IMR-90 (cell line): Measurements from ENCODE around the gene PRKAG1. TPM values are rescaled to one million over a fixed set of nuclear protein-coding genes. Genes with fewer than 3 reads are reported as not detected.
A peak's percentile ranks its signal among the peaks of the same experiment; 100 is the strongest.

ENCODE experiments used
- ATAC-seq: fragments of 200-7000 bp; cut with Tn5 transposase; 2 replicates; pipeline ENCODE4 v1.9.1; 2020; ENCODE audit warnings: low read depth, mild to moderate bottlenecking, moderate library complexity
- BruUV-seq: library from RNA; stranded (reverse); fragments of 400-500 nt; replicated peaks from 2 replicates; lab custom pipeline; 2021; lab: Mats Ljungman, UMichigan
- CTCF ChIA-PET: fragments of 300-600 bp; formaldehyde crosslinking; extraction: SDS; loops from one replicate; lab custom pipeline; 2021; ENCODE audit warnings: antibody characterized with exemption; lab: Yijun Ruan, JAX
- POLR2A ChIA-PET: fragments of 300-600 bp; sonication (Branson Sonifier 250); formaldehyde crosslinking; loops from one replicate; lab custom pipeline; 2022; ENCODE audit warnings: antibody characterized with exemption; ENCODE audit not compliant: unreplicated experiment; lab: Charles Lee
- DNase-seq: peaks from one replicate; pipeline ENCODE4 v3.0.0; 2013
- H2AFZ ChIP-seq: replicated peaks from 2 replicates; pipeline ENCODE3; 2013; ENCODE audit warnings: low read length, mild to moderate bottlenecking; ENCODE audit not compliant: poor library complexity
- H2AK5ac ChIP-seq: 2 replicates; pipeline ENCODE4 v1.6.1; 2013; ENCODE audit warnings: low read depth, low read length, inconsistent platforms
- H2AK9ac ChIP-seq: replicated peaks from 2 replicates; pipeline ENCODE3; 2013; ENCODE audit warnings: mild to moderate bottlenecking, low read depth, low read length, moderate library complexity; ENCODE audit not compliant: poor library complexity
- H2BK120ac ChIP-seq: 2 replicates; pipeline ENCODE4 v1.6.1; 2013; ENCODE audit warnings: low read depth, low read length, inconsistent platforms
- H2BK15ac ChIP-seq: 3 replicates; pipeline ENCODE4 v1.6.1; 2013; ENCODE audit warnings: low read depth, low read length, inconsistent platforms
- H2BK20ac ChIP-seq: 2 replicates; pipeline ENCODE4 v1.6.1; 2013; ENCODE audit warnings: low read depth, mild to moderate bottlenecking, inconsistent platforms, low read length, moderate library complexity
- H2BK5ac ChIP-seq: 2 replicates; pipeline ENCODE4 v1.6.1; 2013; ENCODE audit warnings: mild to moderate bottlenecking, low read depth, low read length, inconsistent platforms; ENCODE audit not compliant: poor library complexity, severe bottlenecking
- H3K14ac ChIP-seq: replicated peaks from 2 replicates; pipeline ENCODE4 v1.6.1; 2013; ENCODE audit warnings: low read depth, low read length, inconsistent platforms
- H3K18ac ChIP-seq: 2 replicates; pipeline ENCODE4 v1.6.1; 2013; ENCODE audit warnings: low read depth, low read length, control low read depth
- H3K23ac ChIP-seq: 2 replicates; pipeline ENCODE4 v1.6.1; 2013; ENCODE audit warnings: low read depth, low read length, inconsistent platforms
- H3K27ac ChIP-seq: 2 replicates; pipeline ENCODE4 v1.5.1; 2013; ENCODE audit warnings: mild to moderate bottlenecking, control low read depth, low read length; ENCODE audit not compliant: insufficient read depth
- H3K27me3 ChIP-seq: 2 replicates; pipeline ENCODE4 v1.6.1; 2013; ENCODE audit warnings: low read length; ENCODE audit not compliant: control insufficient read depth, insufficient read depth
- H3K36me3 ChIP-seq: 2 replicates; pipeline ENCODE4 v1.6.1; 2013; ENCODE audit warnings: low read length, mixed read lengths; ENCODE audit not compliant: control insufficient read depth, insufficient read depth
- H3K4ac ChIP-seq: 2 replicates; pipeline ENCODE4 v1.6.1; 2013; ENCODE audit warnings: low read depth, low read length, inconsistent platforms
- H3K4me1 ChIP-seq: 2 replicates; pipeline ENCODE4 v1.6.1; 2013; ENCODE audit warnings: low read length, mixed read lengths; ENCODE audit not compliant: control insufficient read depth, insufficient read depth
- H3K4me2 ChIP-seq: 2 replicates; pipeline ENCODE4 v1.6.1; 2013; ENCODE audit warnings: low read depth, mild to moderate bottlenecking, control low read depth, low read length, moderate library complexity
- H3K4me3 ChIP-seq: 2 replicates; pipeline ENCODE4 v1.5.1; 2013; ENCODE audit warnings: low read depth, mild to moderate bottlenecking, control low read depth, low read length, moderate library complexity; ENCODE audit not compliant: insufficient read depth
- H3K56ac ChIP-seq: 2 replicates; pipeline ENCODE4 v1.6.1; 2013; ENCODE audit warnings: low read length, inconsistent platforms; ENCODE audit not compliant: insufficient read depth; ENCODE audit errors: extremely low read depth
- H3K79me1 ChIP-seq, 2 experiments: 2 replicates each; pipeline ENCODE4 v1.6.1; 2013; ENCODE audit warnings: low read length in 2 of 2, inconsistent platforms in 1 of 2, low read depth in 1 of 2
- H3K9ac ChIP-seq: 2 replicates; pipeline ENCODE4 v1.6.1; 2013; ENCODE audit warnings: low read depth, low read length, control low read depth
- H3K9me1 ChIP-seq: 2 replicates; pipeline ENCODE4 v1.6.1; 2013; ENCODE audit warnings: low read length, inconsistent platforms; ENCODE audit not compliant: insufficient read depth
- H3K9me3 ChIP-seq: 2 replicates; pipeline ENCODE4 v1.6.1; 2013; ENCODE audit warnings: low read length; ENCODE audit not compliant: control insufficient read depth, insufficient read depth
- H4K20me1 ChIP-seq: 2 replicates; pipeline ENCODE4 v1.6.1; 2013; ENCODE audit warnings: low read length, inconsistent platforms; ENCODE audit not compliant: insufficient read depth
- H4K5ac ChIP-seq: 2 replicates; pipeline ENCODE4 v1.6.1; 2013; ENCODE audit warnings: mild to moderate bottlenecking, low read depth, low read length, control low read depth
- H4K8ac ChIP-seq, 2 experiments: 2 replicates each; pipeline ENCODE4 v1.6.1; 2013; ENCODE audit warnings: low read depth in 2 of 2, low read length in 2 of 2, control low read depth in 1 of 2, inconsistent platforms in 1 of 2
- H4K91ac ChIP-seq: 2 replicates; pipeline ENCODE4 v1.6.1; 2013; ENCODE audit warnings: low read depth, low read length, inconsistent platforms; ENCODE audit not compliant: insufficient read depth
- BHLHE40 ChIP-seq: fragments of 150-350 bp; IDR thresholded peaks from 2 replicates; pipeline ENCODE4 v1.6.1; 2016; ENCODE audit warnings: mild to moderate bottlenecking, low read depth, low read length
- CEBPB ChIP-seq: IDR thresholded peaks from 2 replicates; pipeline ENCODE4 v1.6.1; 2012; ENCODE audit warnings: low read depth, low read length, improper control_type of control experiment
- CHD1 ChIP-seq: IDR thresholded peaks from 2 replicates; pipeline ENCODE4 v1.6.1; 2012; ENCODE audit warnings: low read depth, low read length, improper control_type of control experiment
- FOS ChIP-seq: fragments of 150-350 bp; IDR thresholded peaks from 2 replicates; pipeline ENCODE4 v1.6.1; 2016; ENCODE audit warnings: low read depth, low read length
- MAFK ChIP-seq: IDR thresholded peaks from 2 replicates; pipeline ENCODE4 v1.6.1; 2012; ENCODE audit warnings: low read depth, low read length, improper control_type of control experiment
- MAZ ChIP-seq: IDR thresholded peaks from 2 replicates; pipeline ENCODE4 v1.6.1; 2012; ENCODE audit warnings: low read depth, mild to moderate bottlenecking, low read length, improper control_type of control experiment, moderate library complexity, borderline replicate concordance
- MXI1 ChIP-seq: IDR thresholded peaks from 2 replicates; pipeline ENCODE4 v1.6.1; 2012; ENCODE audit warnings: low read depth, mild to moderate bottlenecking, low read length, moderate library complexity, borderline replicate concordance
- NFE2L2 ChIP-seq: fragments of 150-350 bp; IDR thresholded peaks from 2 replicates; pipeline ENCODE4 v1.6.1; 2016; ENCODE audit warnings: low read depth, mild to moderate bottlenecking, low read length
- POLR2A ChIP-seq: IDR thresholded peaks from 2 replicates; pipeline ENCODE4 v1.6.1; 2012; ENCODE audit warnings: mild to moderate bottlenecking, low read depth, low read length
- RAD21 ChIP-seq: IDR thresholded peaks from 2 replicates; pipeline ENCODE4 v1.6.1; 2012; ENCODE audit warnings: low read length, improper control_type of control experiment
- RCOR1 ChIP-seq: IDR thresholded peaks from 2 replicates; pipeline ENCODE4 v1.6.1; 2012; ENCODE audit warnings: mild to moderate bottlenecking, low read length, improper control_type of control experiment; ENCODE audit not compliant: insufficient replicate concordance
- RFX5 ChIP-seq: IDR thresholded peaks from 2 replicates; pipeline ENCODE4 v1.8.0; 2012; ENCODE audit warnings: low read depth, mild to moderate bottlenecking, low read length, moderate library complexity
- SMC3 ChIP-seq: fragments of 150-350 bp; IDR thresholded peaks from 2 replicates; pipeline ENCODE4 v1.6.1; 2016; ENCODE audit warnings: low read depth, mild to moderate bottlenecking, antibody characterized with exemption, low read length, moderate library complexity
- dilution Hi-C: fragments of 300-500 bp; cut with HindIII; formaldehyde crosslinking; loops from one replicate; pipeline ENCODE4 v1.14.3; 2018; ENCODE audit warnings: low sequenced_read_pairs; ENCODE audit not compliant: unreplicated experiment
- in situ Hi-C: fragments of 300-500 bp; cut with MboI; formaldehyde crosslinking; loops from 3 replicates; pipeline ENCODE4 v1.14.3; 2019; ENCODE audit warnings: low sequenced_read_pairs, inconsistent platforms, mixed read lengths
- intact Hi-C: fragments of 100-400 bp; cut with micrococcal nuclease; formaldehyde crosslinking; loops from 2 replicates; pipeline ENCODE4 v1.10.0; 2022
- polyA plus RNA-seq, 3 experiments: library from polyadenylated mRNA; depleted of rRNA; stranded (reverse); fragments of >200 nt; gene quantifications; 2 replicates each; pipeline ENCODE4 v1.2.3, GENCODE V29; 2012; ENCODE audit warnings: low replicate concordance in 1 of 3
- total RNA-seq: library from RNA; depleted of rRNA; stranded (reverse); fragments of >200 nt; gene quantifications from 2 replicates; pipeline ENCODE4 v1.2.3, GENCODE V29; 2012
- TF ChIP-seq, protein P1 (sequence below): fragments of 150-350 bp; IDR thresholded peaks from 2 replicates; pipeline ENCODE4 v1.6.1; 2016; ENCODE audit warnings: low read depth, mild to moderate bottlenecking, low read length, moderate library complexity, borderline replicate concordance
- TF ChIP-seq, protein P2 (sequence below): conservative IDR thresholded peaks from 2 replicates; pipeline ENCODE4 v1.5.1; 2012; ENCODE audit warnings: mild to moderate bottlenecking, low read depth, low read length, improper control_type of control experiment
- TF ChIP-seq, protein P3 (sequence below): fragments of 150-350 bp; IDR thresholded peaks from 2 replicates; pipeline ENCODE4 v1.6.1; 2017; ENCODE audit warnings: mild to moderate bottlenecking, antibody characterized with exemption, low read length, low read depth

Gene PRKAG1
- total and polyA plus RNA-seq, 2 of the 4 experiments (the other 2 are of a cell fraction), result 81.1 to 106 TPM

DNA sequence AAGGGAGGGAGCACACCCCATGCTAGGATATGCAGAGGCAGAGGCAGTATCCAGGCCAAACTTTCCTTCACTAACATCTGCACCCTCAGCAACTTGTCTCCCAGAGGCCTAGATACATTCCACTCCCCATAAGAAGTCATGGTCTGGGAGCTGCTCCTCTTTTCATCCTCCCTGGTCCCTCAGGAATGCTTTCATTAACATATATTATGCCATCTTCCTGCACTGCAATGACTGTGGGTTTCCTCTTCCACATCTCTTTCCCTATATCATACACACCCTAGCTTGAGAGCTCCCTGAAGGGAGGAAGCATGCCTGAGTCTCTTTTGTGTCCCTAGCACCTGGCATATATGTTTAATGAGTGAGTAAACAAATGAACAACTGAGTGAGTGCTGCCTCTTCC lies 28.0 kb downstream of the PRKAG1 start:
- H3K27ac ChIP-seq, result no peak overlapping the region
- ATAC-seq, result no peak
- H4K5ac ChIP-seq, result no peak overlapping the region
- intact Hi-C loops, result no loop called here
- H2BK120ac ChIP-seq, result no peak overlapping the region
- H3K36me3 ChIP-seq, result no peaks in the 10 kb centered on the region
- dilution Hi-C loops, result no loop called here
- no peak for DNase-seq
- no peak overlapping the region for H3K4me2 ChIP-seq
- no peaks in the 10 kb centered on the region for H4K20me1 ChIP-seq
- H2BK20ac ChIP-seq, result no peak overlapping the region
- H4K91ac ChIP-seq, result no peak overlapping the region
- POLR2A ChIA-PET, result no interaction called here
- H3K56ac ChIP-seq, result no peak overlapping the region
- BruUV-seq, result no TSS peak
- no peak overlapping the region for H3K14ac ChIP-seq
- H3K9ac ChIP-seq, result no peak overlapping the region
- no peak overlapping the region for H4K8ac ChIP-seq
- peaks cover 69% of the 10 kb centered on the region for H3K27me3 ChIP-seq
- no peak overlapping the region for H2AFZ ChIP-seq
- CTCF ChIA-PET, result no interaction called here
- no peak overlapping the region for H2BK5ac ChIP-seq
- H3K9me3 ChIP-seq, result no peaks in the 10 kb centered on the region
- no peak overlapping the region for H2AK5ac ChIP-seq
- no peak overlapping the region for H3K4me3 ChIP-seq
- peak overlapping the region; percentile 51; the same call in 1 of the 2 replicates for H3K23ac ChIP-seq
- TF ChIP-seq SMC3, result no peak
- TF ChIP-seq, protein P1, sequence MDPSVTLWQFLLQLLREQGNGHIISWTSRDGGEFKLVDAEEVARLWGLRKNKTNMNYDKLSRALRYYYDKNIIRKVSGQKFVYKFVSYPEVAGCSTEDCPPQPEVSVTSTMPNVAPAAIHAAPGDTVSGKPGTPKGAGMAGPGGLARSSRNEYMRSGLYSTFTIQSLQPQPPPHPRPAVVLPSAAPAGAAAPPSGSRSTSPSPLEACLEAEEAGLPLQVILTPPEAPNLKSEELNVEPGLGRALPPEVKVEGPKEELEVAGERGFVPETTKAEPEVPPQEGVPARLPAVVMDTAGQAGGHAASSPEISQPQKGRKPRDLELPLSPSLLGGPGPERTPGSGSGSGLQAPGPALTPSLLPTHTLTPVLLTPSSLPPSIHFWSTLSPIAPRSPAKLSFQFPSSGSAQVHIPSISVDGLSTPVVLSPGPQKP, result no peak
- TF ChIP-seq RCOR1, result no peak
- no peak for TF ChIP-seq FOS
- TF ChIP-seq, protein P2, sequence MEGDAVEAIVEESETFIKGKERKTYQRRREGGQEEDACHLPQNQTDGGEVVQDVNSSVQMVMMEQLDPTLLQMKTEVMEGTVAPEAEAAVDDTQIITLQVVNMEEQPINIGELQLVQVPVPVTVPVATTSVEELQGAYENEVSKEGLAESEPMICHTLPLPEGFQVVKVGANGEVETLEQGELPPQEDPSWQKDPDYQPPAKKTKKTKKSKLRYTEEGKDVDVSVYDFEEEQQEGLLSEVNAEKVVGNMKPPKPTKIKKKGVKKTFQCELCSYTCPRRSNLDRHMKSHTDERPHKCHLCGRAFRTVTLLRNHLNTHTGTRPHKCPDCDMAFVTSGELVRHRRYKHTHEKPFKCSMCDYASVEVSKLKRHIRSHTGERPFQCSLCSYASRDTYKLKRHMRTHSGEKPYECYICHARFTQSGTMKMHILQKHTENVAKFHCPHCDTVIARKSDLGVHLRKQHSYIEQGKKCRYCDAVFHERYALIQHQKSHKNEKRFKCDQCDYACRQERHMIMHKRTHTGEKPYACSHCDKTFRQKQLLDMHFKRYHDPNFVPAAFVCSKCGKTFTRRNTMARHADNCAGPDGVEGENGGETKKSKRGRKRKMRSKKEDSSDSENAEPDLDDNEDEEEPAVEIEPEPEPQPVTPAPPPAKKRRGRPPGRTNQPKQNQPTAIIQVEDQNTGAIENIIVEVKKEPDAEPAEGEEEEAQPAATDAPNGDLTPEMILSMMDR, result no peak
- no peak for TF ChIP-seq CHD1
- TF ChIP-seq MXI1, result no peak
- no peak for TF ChIP-seq RFX5
- no peak for TF ChIP-seq CEBPB
- TF ChIP-seq, protein P3, sequence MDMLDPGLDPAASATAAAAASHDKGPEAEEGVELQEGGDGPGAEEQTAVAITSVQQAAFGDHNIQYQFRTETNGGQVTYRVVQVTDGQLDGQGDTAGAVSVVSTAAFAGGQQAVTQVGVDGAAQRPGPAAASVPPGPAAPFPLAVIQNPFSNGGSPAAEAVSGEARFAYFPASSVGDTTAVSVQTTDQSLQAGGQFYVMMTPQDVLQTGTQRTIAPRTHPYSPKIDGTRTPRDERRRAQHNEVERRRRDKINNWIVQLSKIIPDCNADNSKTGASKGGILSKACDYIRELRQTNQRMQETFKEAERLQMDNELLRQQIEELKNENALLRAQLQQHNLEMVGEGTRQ, result no peak
- no peak for TF ChIP-seq MAFK
- TF ChIP-seq NFE2L2, result no peak
- no peak for TF ChIP-seq RAD21
- TF ChIP-seq BHLHE40, result no peak
- TF ChIP-seq MAZ, result no peak
- no peak for TF ChIP-seq POLR2A
- H2BK15ac ChIP-seq, result no peak overlapping the region
- H3K18ac ChIP-seq, result no peak overlapping the region
- in situ Hi-C loops, result no loop called here
- no peak overlapping the region for H2AK9ac ChIP-seq
- H3K4ac ChIP-seq, result no peak overlapping the region
- no peaks in the 10 kb centered on the region for H3K4me1 ChIP-seq
- H3K9me1 ChIP-seq, result no peaks in the 10 kb centered on the region; the same call in 1 of the 2 replicates
- no peaks in the 10 kb centered on the region for H3K79me1 ChIP-seq
